ENCODE measurements around the gene PTP4A1. TPM values are rescaled to one million over a fixed set of nuclear protein-coding genes. Genes with fewer than 3 reads are reported as not detected.

The PTP4A1 gene
- total RNA-seq, 1 donor from 2014 or later = 33.7 TPM

- ATAC-seq (ENCODE audit: poor library complexity) (peak; percentile 94), DNase-seq (no peak)
- intact Hi-C loops (cut with DNase I) = no loop called here
Measured at GRCh38 chr6:63553208-63553607, 19.1 kb upstream of the PTP4A1 start.

- intact Hi-C loops (cut with DNase I) = no loop called here
- no peak for ATAC-seq (ENCODE audit: poor library complexity)
Measured at GRCh38 chr6:63553900-63554299, 18.4 kb upstream of the PTP4A1 start.

GRCh38 chr6:63554782-63555181, 17.5 kb upstream of the PTP4A1 start:
- DNase-seq = no peak
- intact Hi-C loops (cut with DNase I) = no loop called here
- no peak for ATAC-seq (ENCODE audit: poor library complexity)

More at GRCh38 chr6:63553900-63554299, 18.4 kb upstream of the PTP4A1 start:
- no peak for DNase-seq

- no peak for DNase-seq
- ATAC-seq (ENCODE audit: poor library complexity) = no peak
- intact Hi-C loops (cut with DNase I) = no loop called here
Measured at GRCh38 chr6:63556369-63556768, 15.9 kb upstream of the PTP4A1 start.

- DNase-seq (no peak), ATAC-seq (ENCODE audit: poor library complexity) (no peak)
- intact Hi-C loops (cut with DNase I) = no loop called here
Measured at GRCh38 chr6:63558278-63558677, 14.0 kb upstream of the PTP4A1 start.

- intact Hi-C loops (cut with DNase I) = no loop called here
- no peak for DNase-seq
- no peak for ATAC-seq (ENCODE audit: poor library complexity)
Measured at GRCh38 chr6:63560801-63561287, 11.4 kb upstream of the PTP4A1 start.

GRCh38 chr6:63561288-63561687, 11.0 kb upstream of the PTP4A1 start:
- ATAC-seq (ENCODE audit: poor library complexity) (no peak), DNase-seq (no peak)
- intact Hi-C loops (cut with DNase I) = no loop called here

- ATAC-seq (ENCODE audit: poor library complexity) (no peak), DNase-seq (no peak)
- intact Hi-C loops (cut with DNase I) = no loop called here
Measured at GRCh38 chr6:63563235-63563634, 9.0 kb upstream of the PTP4A1 start.

GRCh38 chr6:63565058-63565726, 7.1 kb upstream of the PTP4A1 start:
- DNase-seq = no peak
- intact Hi-C loops (cut with DNase I) = no loop called here
- no peak for ATAC-seq (ENCODE audit: poor library complexity)

- no peak for ATAC-seq (ENCODE audit: poor library complexity)
- intact Hi-C loops (cut with DNase I) = no loop called here
- no peak for DNase-seq
Measured at GRCh38 chr6:63565727-63566596, 6.3 kb upstream of the PTP4A1 start.

- DNase-seq = no peak
- ATAC-seq (ENCODE audit: poor library complexity) = no peak
- intact Hi-C loops (cut with DNase I) = no loop called here
Measured at GRCh38 chr6:63567966-63568365, 4.3 kb upstream of the PTP4A1 start.

GRCh38 chr6:63571361-63572043, 778 bp upstream of the PTP4A1 start:
- DNase-seq (peak; percentile 47), ATAC-seq (ENCODE audit: poor library complexity) (peak; percentile 0)
- intact Hi-C loops (cut with DNase I) = loop anchor here (5.0 kb wide), 1 partner anchor 66 kb away; the partner anchor contains the start of gene PHF3

GRCh38 chr6:63572747-63573075, 431 bp downstream of the PTP4A1 start:
- peak; percentile 22 for ATAC-seq (ENCODE audit: poor library complexity)
- DNase-seq = no peak
- intact Hi-C loops (cut with DNase I) = loop anchor here (5.0 kb wide), 1 partner anchor 65 kb away; the partner anchor contains the start of gene PHF3

GRCh38 chr6:63573076-63573898, 1.0 kb downstream of the PTP4A1 start:
- ATAC-seq (ENCODE audit: poor library complexity) (peak; percentile 67), DNase-seq (peak; percentile 83)
- intact Hi-C loops (cut with DNase I) = loop anchor here (5.0 kb wide), 1 partner anchor 64 kb away; the partner anchor contains the start of gene PHF3

GRCh38 chr6:63573899-63574553, 1.7 kb downstream of the PTP4A1 start:
- ATAC-seq (ENCODE audit: poor library complexity) = no peak

GRCh38 chr6:63574554-63574900, 2.2 kb downstream of the PTP4A1 start:
- ATAC-seq (ENCODE audit: poor library complexity) (no peak), DNase-seq (no peak)
- intact Hi-C loops (cut with DNase I) = loop anchor here (5.0 kb wide), 1 partner anchor 63 kb away; the partner anchor contains the start of gene PHF3

More at GRCh38 chr6:63573899-63574553, 1.7 kb downstream of the PTP4A1 start:
- intact Hi-C loops (cut with DNase I) = loop anchor here (5.0 kb wide), 1 partner anchor 63 kb away; the partner anchor contains the start of gene PHF3
- DNase-seq = no peak

- intact Hi-C loops (cut with DNase I) = no loop called here
- ATAC-seq (ENCODE audit: poor library complexity) (no peak), DNase-seq (no peak)
Measured at GRCh38 chr6:63576147-63576772, 4.0 kb downstream of the PTP4A1 start.

All from Right ventricle myocardium superior (tissue), 1 donor.